NCI-H187 treated with DMSO at 0.1 percent for 48 hours (cell line): ENCODE measurements around the gene SPATA3.
"Not testable (repeated sequence)": the region's sequence is repeated elsewhere in the genome, so short reads cannot be mapped to it uniquely, and the experiment has no call there.

Experiments used
- DNase-seq: peaks from one replicate; lab custom pipeline; 2025; lab: John Stamatoyannopoulos, UW

Gene SPATA3

GRCh38 chr2:230995821-230996220 lies at the start of gene SPATA3:
Gene SPATA3, plus strand, starts transcription at chr2:230996121. Its CDS starts 113 bp downstream, at chr2:230996234.
- DNase-seq: no peak

GRCh38 chr2:230946429-230947234 lies 49.3 kb upstream of the SPATA3 start:
- DNase-seq: no peak

- DNase-seq: no peak
Observed at GRCh38 chr2:230947235-230947576, 48.7 kb upstream of the SPATA3 start.

- DNase-seq: no peak
Observed at GRCh38 chr2:230947908-230948365, 48.0 kb upstream of the SPATA3 start.

- DNase-seq: no peak
Observed at GRCh38 chr2:230949966-230950873, 45.7 kb upstream of the SPATA3 start.

- DNase-seq: no peak
Observed at GRCh38 chr2:230950874-230951339, 45.0 kb upstream of the SPATA3 start.

- DNase-seq: no peak
Observed at GRCh38 chr2:230951396-230951795, 44.5 kb upstream of the SPATA3 start.

GRCh38 chr2:230952226-230952956 lies 43.5 kb upstream of the SPATA3 start:
- no peak for DNase-seq

- no peak for DNase-seq
Observed at GRCh38 chr2:230953845-230954244, 42.1 kb upstream of the SPATA3 start.

GRCh38 chr2:230954746-230955145 lies 41.2 kb upstream of the SPATA3 start:
- no peak for DNase-seq

- no peak for DNase-seq
Observed at GRCh38 chr2:230955163-230955737, 40.7 kb upstream of the SPATA3 start.

- no peak for DNase-seq
Observed at GRCh38 chr2:230956827-230957755, 38.8 kb upstream of the SPATA3 start.

GRCh38 chr2:230957756-230958391 lies 38.0 kb upstream of the SPATA3 start:
- DNase-seq: no peak

GRCh38 chr2:230958820-230959756 lies 36.8 kb upstream of the SPATA3 start:
- no peak for DNase-seq

- DNase-seq: no peak
Observed at GRCh38 chr2:230960026-230960425, 35.9 kb upstream of the SPATA3 start.

- DNase-seq: no peak
Observed at GRCh38 chr2:230961091-230961491, 34.8 kb upstream of the SPATA3 start.

- DNase-seq: no peak
Observed at GRCh38 chr2:230964136-230964730, 31.7 kb upstream of the SPATA3 start.

GRCh38 chr2:230967113-230967512 lies 28.8 kb upstream of the SPATA3 start:
- DNase-seq: no peak

- DNase-seq: not testable (repeated sequence)
Observed at GRCh38 chr2:230968314-230968713, 27.6 kb upstream of the SPATA3 start.
